Measurements from ENCODE around the gene HAUS3.

Gene HAUS3

GRCh38 chr4:2272828-2273120, 30.9 kb upstream of the HAUS3 start:
- no peak for ATAC-seq
- TF ChIP-seq ISL1 (CRISPR knock-in tag; IDR thresholded peaks at IDR 0.05) (no peak), ESRRG (CRISPR knock-in tag; IDR thresholded peaks at IDR 0.05) (no peak), ZNF565 (CRISPR knock-in tag; conservative IDR thresholded peaks at IDR 0.05; ENCODE audit: low read depth) (no peak), OSR1 (CRISPR knock-in tag; IDR thresholded peaks at IDR 0.05) (no peak), PPARA (CRISPR knock-in tag; IDR thresholded peaks at IDR 0.05; ENCODE audit: borderline replicate concordance) (no peak), ARNTL (CRISPR knock-in tag; IDR thresholded peaks at IDR 0.05; ENCODE audit: borderline replicate concordance, low read depth) (no peak), ZFP30 (CRISPR knock-in tag; IDR thresholded peaks at IDR 0.05) (no peak), CSDC2 (CRISPR knock-in tag; IDR thresholded peaks at IDR 0.05) (no peak), TOX (CRISPR knock-in tag; IDR thresholded peaks at IDR 0.05; ENCODE audit: borderline replicate concordance) (no peak), TCF4 (CRISPR knock-in tag; IDR thresholded peaks at IDR 0.05; ENCODE audit: borderline replicate concordance) (no peak), ZC3H10 (CRISPR knock-in tag; IDR thresholded peaks at IDR 0.05) (no peak), ZFP3 (CRISPR knock-in tag; IDR thresholded peaks at IDR 0.05) (no peak), BACH2 (CRISPR knock-in tag; IDR thresholded peaks at IDR 0.05; ENCODE audit: borderline replicate concordance) (no peak), SNAI2 (CRISPR knock-in tag; IDR thresholded peaks at IDR 0.05) (no peak), ZNF70 (CRISPR knock-in tag; IDR thresholded peaks at IDR 0.05) (no peak), TSHZ2 (CRISPR knock-in tag; IDR thresholded peaks at IDR 0.05) (no peak)
- TF ChIP-seq, protein P1, sequence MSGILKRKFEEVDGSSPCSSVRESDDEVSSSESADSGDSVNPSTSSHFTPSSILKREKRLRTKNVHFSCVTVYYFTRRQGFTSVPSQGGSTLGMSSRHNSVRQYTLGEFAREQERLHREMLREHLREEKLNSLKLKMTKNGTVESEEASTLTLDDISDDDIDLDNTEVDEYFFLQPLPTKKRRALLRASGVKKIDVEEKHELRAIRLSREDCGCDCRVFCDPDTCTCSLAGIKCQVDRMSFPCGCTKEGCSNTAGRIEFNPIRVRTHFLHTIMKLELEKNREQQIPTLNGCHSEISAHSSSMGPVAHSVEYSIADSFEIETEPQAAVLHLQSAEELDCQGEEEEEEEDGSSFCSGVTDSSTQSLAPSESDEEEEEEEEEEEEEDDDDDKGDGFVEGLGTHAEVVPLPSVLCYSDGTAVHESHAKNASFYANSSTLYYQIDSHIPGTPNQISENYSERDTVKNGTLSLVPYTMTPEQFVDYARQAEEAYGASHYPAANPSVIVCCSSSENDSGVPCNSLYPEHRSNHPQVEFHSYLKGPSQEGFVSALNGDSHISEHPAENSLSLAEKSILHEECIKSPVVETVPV (CRISPR knock-in tag; IDR thresholded peaks at IDR 0.05) = no peak
- TF ChIP-seq, protein P2, sequence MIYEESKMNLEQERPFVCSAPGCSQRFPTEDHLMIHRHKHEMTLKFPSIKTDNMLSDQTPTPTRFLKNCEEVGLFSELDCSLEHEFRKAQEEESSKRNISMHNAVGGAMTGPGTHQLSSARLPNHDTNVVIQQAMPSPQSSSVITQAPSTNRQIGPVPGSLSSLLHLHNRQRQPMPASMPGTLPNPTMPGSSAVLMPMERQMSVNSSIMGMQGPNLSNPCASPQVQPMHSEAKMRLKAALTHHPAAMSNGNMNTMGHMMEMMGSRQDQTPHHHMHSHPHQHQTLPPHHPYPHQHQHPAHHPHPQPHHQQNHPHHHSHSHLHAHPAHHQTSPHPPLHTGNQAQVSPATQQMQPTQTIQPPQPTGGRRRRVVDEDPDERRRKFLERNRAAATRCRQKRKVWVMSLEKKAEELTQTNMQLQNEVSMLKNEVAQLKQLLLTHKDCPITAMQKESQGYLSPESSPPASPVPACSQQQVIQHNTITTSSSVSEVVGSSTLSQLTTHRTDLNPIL (CRISPR knock-in tag; IDR thresholded peaks at IDR 0.05; ENCODE audit: low read depth) = no peak
- TF ChIP-seq, protein P3, sequence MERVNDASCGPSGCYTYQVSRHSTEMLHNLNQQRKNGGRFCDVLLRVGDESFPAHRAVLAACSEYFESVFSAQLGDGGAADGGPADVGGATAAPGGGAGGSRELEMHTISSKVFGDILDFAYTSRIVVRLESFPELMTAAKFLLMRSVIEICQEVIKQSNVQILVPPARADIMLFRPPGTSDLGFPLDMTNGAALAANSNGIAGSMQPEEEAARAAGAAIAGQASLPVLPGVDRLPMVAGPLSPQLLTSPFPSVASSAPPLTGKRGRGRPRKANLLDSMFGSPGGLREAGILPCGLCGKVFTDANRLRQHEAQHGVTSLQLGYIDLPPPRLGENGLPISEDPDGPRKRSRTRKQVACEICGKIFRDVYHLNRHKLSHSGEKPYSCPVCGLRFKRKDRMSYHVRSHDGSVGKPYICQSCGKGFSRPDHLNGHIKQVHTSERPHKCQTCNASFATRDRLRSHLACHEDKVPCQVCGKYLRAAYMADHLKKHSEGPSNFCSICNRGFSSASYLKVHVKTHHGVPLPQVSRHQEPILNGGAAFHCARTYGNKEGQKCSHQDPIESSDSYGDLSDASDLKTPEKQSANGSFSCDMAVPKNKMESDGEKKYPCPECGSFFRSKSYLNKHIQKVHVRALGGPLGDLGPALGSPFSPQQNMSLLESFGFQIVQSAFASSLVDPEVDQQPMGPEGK (CRISPR knock-in tag; IDR thresholded peaks at IDR 0.05; ENCODE audit: borderline replicate concordance) = no peak

- ATAC-seq = no peak
- TF ChIP-seq GLIS3 (CRISPR knock-in tag; IDR thresholded peaks at IDR 0.05) = no peak
- TF ChIP-seq, protein P3 (CRISPR knock-in tag; IDR thresholded peaks at IDR 0.05; ENCODE audit: borderline replicate concordance) = no peak
- no peak for TF ChIP-seq TCF4 (CRISPR knock-in tag; IDR thresholded peaks at IDR 0.05; ENCODE audit: borderline replicate concordance)
- TF ChIP-seq CSDC2 (CRISPR knock-in tag; IDR thresholded peaks at IDR 0.05) = no peak
These were observed 30.3 kb upstream of the HAUS3 start for GRCh38 chr4:2272026-2272827.

Data from SK-N-SH treated with all-trans-retinoic acid at 6 μM for 48 hours (cell line).